SKM-1 (cell line): ENCODE results near the gene SH3RF1.

Experiments used
- DNase-seq: peaks from one replicate; lab custom pipeline; 2025; ENCODE audit not compliant: unreplicated experiment; lab: John Stamatoyannopoulos, UW

Gene SH3RF1

DNA sequence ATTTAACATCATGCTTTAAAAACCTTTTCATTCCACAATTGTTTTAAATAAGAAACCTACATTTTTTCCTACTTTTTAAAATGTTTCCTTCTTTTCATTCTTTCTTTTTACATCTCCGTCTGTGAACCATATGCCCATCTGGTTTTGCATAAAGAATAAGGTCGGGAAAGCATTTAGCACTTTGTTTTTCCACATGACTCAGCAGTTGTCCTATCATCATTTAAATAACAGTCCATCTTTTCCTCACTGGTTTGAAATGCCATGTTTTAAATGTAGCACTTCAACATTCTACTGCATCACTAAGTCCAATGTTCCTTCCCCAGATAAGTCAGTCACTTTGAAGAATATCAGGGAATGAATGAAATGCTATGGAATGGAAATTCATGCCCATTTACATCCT lies 128.4 kb downstream of the SH3RF1 start:
- DNase-seq, result no peak

DNA sequence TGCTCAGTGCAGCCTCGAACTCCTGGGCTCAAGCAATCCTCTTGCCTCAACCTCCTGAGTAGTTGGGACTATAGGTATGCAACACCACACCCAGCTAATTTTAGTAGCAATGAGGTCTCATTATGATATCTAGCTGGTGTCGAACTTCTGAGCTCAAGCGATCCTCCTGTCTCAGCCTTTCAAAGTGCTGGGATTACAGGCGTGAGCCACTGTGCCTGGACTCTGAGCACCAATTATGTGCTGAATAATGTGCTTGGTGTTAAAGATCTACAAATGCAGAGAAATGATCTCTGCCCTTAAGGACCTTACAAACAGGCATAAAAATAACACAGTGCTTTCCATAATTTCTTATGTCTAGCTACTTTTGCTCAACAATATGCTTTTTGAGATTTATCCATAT lies 131.7 kb downstream of the SH3RF1 start:
- DNase-seq, result no peak

DNA sequence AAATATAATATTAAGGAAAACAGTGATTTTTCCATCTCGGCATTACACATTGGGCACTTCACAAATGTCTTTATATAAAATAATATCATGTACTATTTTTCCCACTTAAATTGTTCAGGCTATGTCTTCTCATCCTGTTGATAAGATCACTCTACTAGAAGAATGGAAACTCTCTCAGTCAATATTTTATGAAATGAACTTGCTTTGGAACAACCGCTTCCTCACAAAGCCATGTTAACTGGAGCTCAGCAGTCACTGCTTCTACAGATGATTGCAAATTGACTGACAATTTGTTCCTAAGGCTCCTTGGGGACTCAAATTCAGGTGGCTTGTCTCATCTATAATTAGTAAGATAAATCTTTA lies 133.2 kb downstream of the SH3RF1 start:
- DNase-seq, result no peak

DNA sequence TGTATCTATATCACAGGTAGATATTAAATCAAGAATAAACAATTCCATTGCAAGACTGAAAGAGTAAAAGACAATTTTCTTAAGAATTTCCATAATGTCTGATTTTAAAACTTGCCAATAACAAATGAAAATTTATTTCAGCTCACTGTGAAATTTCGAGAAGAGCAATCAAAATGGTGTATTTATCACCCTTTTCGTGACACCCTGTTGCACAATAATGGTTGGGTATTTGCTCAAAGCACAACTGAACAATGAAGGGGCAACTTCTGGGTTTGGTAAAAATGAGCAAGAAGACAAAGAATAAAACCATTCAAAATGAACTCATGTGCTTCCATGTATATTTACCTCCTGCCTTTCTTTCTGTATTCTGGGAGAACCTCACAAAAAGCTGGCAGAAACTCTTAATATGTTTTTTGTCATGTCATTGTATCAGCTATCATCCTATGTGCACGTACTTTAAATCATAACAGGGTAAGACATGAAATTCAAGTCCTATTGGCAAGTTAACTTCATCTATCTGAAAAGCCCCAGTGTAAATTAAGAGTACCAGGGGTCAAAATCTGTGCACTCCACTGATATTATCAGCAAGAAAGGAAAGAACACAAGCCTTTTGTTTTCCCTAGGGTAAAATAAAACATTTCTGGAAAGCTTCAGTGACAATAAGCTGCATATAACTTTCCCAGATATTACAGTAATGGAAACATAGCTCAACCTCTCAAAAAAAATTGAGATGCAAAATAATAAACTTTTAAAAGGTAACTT lies 133.8 kb downstream of the SH3RF1 start:
- no peak for DNase-seq

DNA sequence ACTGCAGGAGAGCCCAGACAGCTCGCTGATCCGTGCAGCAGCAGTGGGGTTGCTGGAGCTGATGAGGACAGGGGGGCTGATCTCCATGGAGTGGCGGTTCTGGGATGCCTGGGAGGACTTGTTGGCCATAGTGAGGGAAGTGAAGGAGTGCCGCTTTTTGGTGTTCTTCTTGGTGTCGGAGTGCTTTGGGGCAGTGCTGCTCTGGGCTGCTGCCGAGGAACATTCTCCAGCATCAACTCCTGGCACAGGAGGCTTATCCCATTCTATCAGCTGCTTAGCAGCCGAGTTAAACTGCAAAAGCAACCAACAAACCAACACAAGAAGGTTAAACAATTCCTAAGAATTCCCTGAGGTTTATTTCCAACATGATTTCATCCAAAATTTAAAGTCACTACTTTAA lies 134.4 kb downstream of the SH3RF1 start:
- DNase-seq, result no peak

DNA sequence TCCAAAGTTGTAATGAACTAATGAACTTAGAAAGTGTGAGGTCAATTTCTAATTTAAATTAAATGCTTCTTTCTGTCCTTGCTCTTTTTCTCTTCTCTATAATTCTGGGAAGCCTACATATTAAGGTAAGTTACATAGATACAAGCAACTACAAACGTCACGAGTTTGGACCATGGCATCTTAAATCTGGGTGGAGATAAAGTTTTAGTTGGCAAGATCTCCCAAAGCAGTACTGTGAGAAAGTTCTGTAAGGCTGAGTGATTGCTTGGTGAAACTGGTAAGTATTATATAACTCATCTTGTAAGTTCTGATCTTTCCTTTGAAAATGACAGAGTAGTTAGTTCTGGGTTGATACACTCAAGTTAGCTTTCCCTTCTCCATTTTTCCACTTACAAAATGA lies 135.0 kb downstream of the SH3RF1 start:
- no peak for DNase-seq

DNA sequence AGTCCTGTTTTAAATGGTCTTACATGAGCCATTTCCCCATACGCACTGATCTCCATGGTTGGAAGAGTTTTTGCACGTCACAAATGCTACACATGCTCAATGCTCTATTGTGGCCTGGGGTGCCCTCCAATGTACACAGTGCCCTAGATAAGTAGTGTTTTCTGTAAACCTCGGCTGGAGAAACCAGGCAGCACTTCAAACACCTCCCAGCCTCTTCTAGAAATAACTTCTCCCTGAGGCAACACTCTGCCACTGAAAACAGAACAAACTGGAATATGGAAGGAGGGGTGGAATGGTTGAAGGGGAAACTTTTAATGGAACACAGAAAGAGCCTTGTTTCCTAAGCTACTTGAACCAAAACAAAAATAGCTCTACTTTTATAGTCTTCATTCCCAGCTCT lies 136.8 kb downstream of the SH3RF1 start:
- DNase-seq, result no peak

DNA sequence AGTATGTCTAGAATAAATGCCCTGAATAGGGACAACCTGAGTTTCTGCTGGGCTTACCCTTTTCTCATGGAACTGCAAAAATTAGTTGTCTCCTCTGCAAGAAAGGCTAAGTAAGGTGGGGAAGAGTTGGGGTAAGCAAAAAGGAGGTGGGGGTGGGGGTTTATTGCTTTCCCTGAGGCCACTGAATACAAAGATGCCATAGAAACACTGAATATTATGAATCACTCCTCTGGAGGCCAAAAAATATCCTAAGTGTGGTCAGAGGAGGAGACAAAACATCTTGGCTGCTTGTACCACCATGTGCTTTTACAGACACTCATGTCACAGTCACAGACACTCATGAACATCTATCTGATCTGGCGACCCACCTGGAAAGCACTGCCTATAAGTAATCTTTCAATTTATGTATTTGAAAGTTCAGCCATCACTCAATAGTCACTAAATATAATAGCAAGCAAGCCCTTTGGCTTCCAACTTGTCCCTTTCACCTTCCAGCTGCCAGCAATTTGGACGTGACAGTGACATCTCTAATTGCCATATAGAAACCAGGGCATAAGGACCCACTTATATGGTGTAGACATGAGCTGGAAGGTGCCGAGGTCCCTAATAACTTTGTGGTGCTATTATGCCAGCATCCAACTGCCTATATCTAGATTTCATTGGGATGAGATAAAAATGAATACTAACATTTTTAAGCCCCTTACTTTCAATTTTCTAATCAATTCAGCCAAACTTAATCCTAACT lies 138.0 kb downstream of the SH3RF1 start:
- DNase-seq, result no peak

DNA sequence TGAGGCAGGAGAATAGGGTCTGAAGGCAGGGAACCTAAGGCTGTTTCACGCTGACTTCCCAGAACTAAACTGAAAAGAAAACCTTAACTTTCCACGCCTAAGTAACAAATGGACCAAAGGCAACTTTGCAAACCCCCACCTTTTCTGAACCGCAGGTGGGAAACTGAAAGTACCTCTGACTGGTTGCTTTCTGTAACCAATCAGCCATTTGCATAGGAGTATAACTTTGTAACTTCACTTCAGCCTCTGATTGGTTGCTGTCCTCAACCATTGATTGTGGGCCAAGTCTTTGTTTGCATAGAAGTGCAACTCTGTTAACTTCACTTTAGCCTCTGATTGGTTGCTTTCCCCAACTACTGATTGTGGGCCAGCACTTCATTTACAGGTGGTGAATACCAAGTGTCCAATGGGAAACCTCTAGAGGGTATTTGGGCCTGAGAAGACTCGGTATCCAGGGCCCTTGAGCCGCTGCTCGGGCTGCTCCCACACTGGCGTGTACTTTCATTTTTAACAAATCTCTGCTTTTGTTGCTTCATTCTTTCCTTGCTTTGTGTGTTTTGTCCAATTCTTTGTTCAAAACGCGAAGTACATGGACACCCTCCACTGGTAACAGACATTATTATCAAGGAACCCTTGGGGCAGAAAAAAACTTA lies 139.1 kb downstream of the SH3RF1 start:
- DNase-seq, result no peak

DNA sequence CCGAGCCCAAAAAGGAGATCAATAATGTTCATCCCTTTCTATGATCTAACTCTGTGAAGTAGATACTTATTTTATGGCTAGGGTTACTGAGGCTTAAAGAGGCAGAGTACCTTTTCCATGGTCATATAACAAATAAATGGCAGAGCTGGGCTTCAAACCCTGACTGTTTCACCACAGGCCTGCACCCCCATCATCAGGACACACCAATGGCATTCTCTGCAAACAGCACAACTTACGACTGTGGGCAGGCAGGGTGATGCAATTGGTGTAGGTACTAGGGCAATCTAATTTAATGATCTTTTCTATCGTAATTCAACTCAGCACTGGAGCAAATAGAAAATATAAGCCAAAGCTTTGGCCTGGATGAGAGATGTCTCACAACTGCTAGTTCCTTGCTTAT lies 141.9 kb downstream of the SH3RF1 start:
- no peak for DNase-seq

DNA sequence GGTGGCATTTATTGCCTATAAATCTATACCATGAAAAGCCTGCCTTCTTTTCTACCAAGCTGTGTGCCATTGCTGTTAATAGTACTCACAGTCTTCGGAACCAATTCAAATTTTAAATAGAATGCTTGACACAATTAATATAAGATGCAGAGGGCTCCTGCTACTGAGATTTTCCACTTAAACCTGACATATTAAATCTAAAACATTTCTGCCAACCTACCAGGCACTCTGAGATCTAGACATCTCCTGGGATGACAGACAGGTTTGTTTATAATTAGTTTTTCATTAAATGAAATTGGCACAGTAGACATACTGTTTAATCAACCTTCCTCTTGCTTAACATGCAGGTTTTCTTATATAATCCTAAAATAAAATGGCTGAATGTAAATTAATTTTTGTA lies 143.4 kb downstream of the SH3RF1 start:
- no peak for DNase-seq

DNA sequence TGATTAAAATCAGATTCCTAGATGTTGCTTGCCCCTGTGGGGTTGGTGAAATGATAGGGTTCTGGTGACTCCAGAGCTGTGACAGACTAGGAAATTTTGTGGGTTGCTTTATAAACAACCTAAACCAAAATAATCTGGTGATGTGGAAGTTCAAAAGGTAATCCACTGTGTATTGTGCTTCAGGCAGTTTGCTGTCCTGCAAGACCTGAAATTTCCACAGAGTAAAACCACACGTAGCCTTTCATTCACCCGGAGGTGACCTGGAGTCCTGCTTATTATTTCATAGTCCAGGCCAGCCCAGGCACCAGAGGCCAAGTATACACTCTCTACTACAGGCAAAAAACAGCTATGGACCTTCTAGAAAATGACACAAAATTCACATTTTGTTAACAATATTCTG lies 146.1 kb downstream of the SH3RF1 start:
- DNase-seq, result no peak

DNA sequence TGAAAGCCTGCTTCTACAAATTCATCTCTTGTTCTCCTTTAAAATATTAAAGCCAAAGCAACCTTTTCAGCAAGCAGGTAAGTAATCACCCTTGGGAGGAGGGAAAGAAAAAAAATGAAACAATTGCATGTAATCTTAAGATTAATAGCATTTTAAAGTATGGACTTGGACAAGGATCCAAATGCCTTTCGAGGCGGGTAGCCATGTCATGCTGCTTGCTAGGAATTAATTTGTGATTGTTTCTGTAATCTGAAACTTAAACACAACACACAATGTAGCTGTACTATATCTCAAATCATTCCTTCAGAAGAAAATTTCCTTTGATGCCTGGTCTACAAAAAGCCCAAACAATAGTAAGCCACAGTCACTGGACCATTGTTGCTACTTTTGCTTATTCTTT lies 148.3 kb downstream of the SH3RF1 start:
- DNase-seq, result no peak

DNA sequence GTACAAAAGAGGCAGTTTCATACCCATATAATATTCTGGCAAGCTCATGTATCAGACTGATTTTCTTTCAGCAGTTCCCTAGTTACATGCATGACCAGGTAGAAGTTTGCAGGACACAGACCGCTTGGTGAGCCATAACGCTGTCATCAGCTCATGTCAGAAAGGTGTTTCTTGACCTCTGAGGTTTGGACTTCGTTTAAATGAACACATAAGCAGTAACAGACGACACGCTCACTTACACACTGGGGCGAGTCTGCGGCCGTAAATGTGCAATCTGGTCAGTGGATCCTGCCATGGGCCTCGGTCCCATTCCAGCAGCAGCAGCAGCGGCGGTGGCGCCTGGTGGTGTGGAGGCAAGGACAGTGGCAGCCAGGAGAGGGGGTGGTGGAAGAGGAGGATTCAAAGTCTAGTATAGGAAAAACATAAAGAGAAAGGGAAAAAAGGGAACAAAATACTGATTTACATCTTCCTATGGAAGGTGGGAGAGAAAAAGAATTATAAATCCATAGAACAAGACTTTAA lies 148.8 kb downstream of the SH3RF1 start:
- DNase-seq, result no peak

DNA sequence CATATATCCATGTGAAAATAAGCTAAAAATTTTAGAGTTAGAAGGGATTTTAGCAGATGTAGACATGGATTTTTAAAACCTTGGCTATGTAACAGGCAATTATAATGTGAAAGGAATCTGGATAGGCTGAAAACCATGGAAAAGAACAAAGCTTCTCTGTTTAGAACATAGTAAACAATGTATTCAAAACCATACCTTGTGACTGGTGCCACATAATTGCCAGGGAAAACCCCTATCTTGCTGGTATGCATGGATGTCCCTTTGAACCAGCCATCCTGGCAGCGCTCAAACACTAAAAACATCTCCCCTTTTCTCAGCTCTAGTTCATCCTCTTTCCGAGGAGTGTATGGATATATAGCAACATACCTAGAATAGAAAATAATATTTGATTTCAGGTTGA lies 150.1 kb downstream of the SH3RF1 start:
- no peak for DNase-seq

DNA sequence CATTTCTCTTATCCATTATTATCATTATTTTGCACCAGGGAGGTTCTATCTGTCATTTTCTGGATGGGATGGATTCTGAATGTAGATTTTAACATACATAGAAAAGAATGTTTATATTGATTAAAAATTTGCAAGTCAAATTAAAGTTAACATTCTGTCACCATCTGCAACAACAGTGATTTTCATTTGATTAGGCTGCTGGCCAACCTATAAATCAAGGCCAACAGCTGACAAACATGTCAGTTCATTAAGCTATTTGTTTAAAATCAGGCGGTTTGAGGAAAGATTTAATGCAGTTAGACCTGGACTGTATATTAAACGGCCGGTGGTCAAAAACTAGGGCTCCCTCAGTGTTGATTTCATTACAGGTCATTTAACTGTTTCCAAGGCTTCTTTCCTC lies 151.2 kb downstream of the SH3RF1 start:
- no peak for DNase-seq

DNA sequence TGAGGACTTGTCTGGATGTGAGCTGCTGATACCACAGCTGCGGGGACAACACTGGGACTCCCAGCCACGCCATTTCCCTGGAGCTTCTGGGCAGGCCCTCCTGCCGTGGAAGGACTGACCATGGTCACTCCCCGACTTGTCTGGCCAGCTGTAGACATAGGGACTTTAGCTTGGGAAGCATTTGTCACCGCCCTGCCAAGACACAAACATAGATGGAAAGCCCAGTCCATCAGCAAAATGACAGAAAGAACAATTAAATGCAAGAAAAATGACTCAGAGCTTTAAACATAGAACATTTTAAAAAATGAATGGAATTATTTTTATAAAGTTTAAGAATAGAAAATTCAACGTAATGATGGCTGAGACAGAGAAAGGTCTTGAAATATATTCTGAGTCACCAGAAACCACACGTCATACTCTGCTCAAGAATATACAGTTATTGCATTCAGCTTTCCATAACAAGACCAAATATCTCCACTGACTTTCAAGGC lies 153.1 kb downstream of the SH3RF1 start:
- DNase-seq, result no peak

DNA sequence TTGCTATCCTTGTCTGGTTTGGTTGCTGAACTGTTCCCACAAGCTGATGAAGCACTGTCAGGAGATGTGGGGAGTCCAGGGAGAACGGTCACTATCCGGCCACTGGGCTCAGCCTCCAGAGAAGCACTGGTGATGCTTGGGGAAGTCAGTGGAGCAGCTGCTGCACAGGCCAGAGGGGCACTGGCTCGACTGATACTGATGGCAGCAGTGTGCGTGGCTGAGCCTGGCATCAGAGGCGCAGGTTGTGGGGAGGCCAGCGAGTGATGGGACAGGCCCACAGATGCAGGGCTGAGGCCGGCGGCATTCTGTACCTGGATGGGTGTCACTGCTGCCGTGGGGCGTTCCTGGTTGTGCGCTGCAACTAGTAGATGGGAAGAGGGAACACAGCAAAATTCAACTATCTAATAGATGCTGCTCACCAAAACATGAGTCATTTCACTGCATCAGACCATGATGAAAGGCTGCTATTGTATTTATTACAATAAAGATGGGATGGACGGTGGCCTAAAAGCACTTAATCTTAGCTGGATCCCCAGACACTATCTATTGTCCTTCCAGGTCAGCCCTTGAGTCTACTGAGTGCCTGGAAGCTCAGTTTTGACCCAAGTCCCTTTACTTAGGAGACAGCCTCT lies 154.4 kb downstream of the SH3RF1 start:
- DNase-seq, result no peak

DNA sequence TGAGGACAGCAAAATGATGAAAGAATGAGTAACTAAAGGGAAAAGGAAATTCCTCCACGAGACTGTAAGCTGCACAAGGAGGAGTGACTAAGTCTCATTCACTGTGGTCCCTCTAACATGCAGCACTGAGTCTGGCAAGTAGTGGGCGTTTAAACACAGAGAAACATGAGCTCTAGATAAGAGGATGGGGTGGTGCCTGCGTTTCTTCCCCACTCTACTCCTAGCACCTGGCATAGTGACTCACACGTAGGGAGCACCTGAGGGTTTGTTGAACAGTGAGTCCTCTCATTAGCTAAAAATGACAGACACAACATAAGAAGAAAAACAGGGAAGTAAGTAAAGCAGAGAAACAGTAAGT lies 154.9 kb downstream of the SH3RF1 start:
- no peak for DNase-seq

DNA sequence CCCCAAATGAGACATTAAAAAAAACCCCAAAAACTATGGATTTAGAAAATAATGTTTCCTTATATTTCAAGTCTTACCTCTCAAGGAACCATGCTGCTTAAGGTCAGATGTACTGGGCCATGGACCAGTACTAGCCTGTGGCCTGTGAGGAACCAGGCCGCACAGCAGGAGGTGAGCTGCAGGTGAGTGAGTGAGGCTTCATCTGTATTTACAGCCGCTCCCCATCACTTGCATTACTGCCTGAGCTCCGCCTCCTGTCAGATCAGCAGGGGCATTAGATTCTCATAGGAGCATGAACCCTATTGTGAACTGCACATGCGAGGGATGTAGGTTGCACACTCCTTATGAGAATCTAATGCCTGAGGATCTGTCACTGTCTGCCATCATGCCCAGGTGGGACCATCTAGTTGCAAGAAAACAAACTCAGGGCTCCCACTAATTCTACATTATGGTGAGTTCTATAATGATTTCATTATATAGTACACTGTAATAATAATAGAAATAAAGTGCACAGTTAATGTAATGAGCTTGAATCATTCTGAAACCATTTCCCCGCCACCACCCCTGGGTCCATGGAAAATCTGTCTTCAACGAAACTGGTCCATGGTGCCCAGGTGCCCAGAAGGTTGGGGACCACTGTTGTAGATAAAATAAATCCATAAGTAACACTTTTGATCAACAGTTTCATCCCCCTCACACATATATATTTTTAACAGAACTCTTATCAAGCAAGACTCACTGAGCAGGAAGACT lies 155.4 kb downstream of the SH3RF1 start:
- DNase-seq, result no peak
